DMS153 treated with DMSO at 0.1 percent for 48 hours (cell line): ENCODE results near the gene GPC3.
A peak's percentile ranks its signal among the peaks of the same experiment; 100 is the strongest.

Experiments
- DNase-seq: peaks from one replicate; lab custom pipeline; 2025; ENCODE audit not compliant: unreplicated experiment; lab: John Stamatoyannopoulos, UW

The GPC3 gene

GRCh38 chrX:133702230-133702629 lies 283.2 kb downstream of the GPC3 start:
- no peak for DNase-seq

GRCh38 chrX:133699023-133699728 lies 286.2 kb downstream of the GPC3 start:
- no peak for DNase-seq

DNA sequence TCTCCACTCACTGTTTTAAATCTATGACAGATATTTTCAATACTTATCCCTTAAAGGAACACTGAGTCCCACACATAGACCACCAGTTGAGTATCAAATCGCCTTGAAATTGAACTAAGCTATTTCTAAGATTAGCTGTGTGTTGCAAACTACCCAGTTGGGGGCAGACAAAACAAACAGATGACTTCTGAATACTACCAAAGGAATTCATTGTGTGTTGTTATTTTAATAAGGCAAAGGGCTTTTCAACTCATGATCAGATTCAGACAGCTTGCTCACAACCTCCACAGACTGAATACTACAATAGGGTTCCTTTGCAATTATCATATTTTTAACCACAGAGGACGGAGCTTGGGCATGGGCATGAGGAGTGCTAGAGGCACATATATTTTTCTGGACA lies 287.1 kb downstream of the GPC3 start:
- DNase-seq = no peak

DNA sequence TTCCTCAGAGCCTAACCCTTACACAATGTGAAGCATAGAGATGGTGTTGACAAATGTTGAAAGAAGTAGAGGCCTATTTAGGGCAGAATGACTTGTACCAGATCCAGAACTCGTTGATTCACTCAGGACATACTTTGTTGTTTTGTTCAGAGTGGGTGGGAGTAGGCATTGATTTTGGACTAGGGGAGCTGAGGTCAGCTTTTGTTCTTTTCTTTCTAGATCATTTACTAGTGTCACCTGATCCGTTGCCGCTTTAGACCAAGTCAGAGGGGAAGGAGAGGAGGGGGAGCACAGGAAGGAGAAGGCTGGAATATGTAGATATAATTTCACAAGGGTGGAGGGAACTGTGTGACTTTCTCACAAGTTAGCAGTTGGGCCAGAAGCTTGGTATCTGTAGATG lies 287.7 kb downstream of the GPC3 start:
- DNase-seq = no peak

- no peak for DNase-seq
These were observed 295.3 kb downstream of the GPC3 start for GRCh38 chrX:133689997-133690599.

GRCh38 chrX:133685822-133686221 lies 299.6 kb downstream of the GPC3 start:
- DNase-seq = peak; percentile 68

DNA sequence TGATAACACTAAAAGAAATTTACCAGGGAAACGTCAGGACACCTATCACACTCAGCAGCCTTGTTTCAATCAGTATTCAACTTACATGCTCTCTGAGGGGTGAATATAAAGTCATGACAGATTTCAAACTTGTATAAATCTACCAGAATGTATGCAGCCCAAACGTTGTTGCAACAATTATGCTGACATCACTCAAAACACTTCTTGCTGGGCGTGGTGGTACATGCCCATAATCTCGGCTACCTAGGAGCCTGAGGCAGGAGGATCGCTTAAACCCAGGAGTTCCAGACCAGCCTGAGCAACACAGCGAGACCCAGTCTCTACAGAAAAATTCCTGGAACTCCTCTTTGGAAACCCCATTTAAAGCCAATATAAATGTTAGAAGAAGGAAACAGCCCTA lies 303.5 kb downstream of the GPC3 start:
- no peak for DNase-seq

DNA sequence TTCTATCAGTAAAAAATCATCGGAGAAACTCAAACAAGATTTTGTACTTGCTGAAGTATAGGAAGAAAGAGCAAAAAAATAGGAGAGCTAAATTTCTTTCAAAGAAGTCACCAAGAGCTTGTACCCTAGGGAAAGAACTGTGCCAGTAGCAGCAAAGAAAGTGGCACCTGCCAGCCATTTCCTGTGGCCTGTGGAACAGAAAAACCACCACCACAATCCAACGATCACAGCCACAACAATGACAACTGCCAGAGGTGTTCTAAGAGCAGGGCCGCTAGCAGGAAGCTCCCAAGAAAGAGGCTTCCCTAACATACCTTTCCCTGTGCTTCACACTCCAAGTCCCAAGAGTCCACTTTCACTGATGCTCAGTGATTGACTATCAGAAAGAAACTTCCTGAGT lies 304.0 kb downstream of the GPC3 start:
- no peak for DNase-seq

DNA sequence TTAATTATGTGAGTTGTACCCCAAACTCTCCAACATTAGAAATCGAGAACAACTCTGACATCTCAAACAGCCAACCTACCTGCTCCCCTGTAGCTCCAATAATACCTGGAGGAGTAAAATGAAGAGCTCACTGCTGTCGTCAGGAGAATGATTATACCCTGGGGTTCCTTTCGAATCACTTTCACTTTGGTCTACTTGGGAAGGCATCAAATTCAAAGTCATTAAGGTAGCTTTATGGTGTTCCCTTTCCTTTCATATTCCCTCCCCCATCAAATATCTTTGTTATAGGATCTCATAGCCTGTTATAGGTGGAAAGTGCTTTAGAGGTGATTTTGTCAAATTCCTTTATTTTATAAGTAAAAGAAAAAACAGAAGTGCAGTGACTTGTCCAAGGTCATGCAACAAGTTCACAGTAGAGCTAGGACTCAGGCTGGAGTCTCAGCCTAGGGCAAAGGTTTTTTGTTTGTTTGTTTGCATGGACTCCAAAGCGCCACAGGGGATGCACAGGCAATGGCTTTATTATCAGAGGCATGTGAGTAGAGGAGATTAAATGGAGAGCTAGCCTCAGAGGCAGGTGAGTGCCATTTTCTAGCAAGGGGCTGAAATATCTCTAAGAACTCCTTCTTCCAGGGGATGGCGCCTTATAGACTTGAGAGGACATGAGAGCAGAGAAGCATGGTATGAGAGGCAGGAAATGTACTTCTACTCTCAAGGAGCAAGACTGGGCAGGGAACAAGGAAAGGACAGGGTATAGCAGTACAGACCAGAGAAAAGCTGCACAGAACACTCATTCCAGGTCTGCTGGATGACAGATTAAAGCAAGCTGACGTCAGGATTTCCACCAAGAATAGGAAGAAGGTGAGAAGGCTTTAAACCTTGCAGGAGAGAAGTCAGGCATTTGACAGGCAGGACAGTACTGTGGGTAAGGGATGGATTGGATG lies 308.0 kb downstream of the GPC3 start:
- DNase-seq = no peak

GRCh38 chrX:133676344-133677122 lies 308.9 kb downstream of the GPC3 start:
- DNase-seq = peak; percentile 93

GRCh38 chrX:133674726-133675470 lies 310.5 kb downstream of the GPC3 start:
- DNase-seq = no peak

- peak; percentile 26 for DNase-seq
These were observed 315.0 kb downstream of the GPC3 start for GRCh38 chrX:133670383-133670782.

- no peak for DNase-seq
These were observed 316.2 kb downstream of the GPC3 start for GRCh38 chrX:133669214-133669613.

DNA sequence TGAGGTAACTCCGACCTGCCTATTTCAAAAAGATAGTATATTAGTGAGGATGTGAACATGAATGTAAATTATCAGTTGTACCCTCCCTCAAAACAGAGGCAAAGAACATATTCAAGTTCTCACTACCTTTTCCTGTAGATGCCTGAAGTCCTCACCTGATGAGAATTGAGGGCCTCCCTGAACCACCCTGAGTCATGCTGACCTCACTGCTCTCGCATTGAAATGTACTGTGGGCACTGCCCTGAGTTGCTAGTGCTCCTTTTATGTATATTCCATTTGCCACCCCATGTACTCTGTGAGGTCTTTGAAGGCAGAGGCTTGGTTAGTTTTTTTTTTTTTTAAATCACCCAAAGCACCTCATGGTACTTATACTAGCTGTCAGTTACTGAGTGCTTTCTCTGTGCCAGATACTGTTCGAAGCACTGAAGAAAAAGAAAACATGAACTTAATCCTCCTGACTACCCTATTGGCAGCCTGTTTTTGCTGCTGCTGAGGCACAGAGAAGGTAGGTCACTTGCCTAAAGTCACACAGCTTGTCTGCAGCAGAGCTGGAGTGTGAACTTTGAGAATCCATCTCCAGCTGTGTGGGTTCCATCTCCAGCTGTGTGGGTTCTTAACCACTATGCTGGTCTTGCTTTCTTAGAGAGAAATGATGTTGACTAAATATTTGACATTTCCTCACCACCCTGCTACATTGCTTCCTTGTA lies 317.0 kb downstream of the GPC3 start:
- DNase-seq = no peak

DNA sequence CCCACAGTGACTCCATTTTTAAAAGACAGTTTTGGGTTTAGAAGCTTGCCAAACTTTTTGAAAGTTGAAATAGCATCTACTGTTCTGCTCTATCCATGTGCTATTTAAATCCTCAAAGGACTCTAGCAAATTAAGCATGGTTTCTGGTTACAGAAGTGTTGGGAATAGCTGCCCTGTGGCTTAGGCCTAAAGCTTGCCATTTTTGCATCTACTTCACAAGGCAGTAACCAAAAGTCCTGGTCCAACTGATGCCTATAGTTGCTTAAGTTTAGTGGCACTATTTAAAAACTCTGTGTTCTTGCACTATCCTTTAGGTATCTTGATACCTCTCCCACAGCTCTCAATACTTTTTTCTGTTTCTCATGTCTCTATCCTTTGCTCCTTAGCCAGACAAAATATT lies 319.1 kb downstream of the GPC3 start:
- no peak for DNase-seq

DNA sequence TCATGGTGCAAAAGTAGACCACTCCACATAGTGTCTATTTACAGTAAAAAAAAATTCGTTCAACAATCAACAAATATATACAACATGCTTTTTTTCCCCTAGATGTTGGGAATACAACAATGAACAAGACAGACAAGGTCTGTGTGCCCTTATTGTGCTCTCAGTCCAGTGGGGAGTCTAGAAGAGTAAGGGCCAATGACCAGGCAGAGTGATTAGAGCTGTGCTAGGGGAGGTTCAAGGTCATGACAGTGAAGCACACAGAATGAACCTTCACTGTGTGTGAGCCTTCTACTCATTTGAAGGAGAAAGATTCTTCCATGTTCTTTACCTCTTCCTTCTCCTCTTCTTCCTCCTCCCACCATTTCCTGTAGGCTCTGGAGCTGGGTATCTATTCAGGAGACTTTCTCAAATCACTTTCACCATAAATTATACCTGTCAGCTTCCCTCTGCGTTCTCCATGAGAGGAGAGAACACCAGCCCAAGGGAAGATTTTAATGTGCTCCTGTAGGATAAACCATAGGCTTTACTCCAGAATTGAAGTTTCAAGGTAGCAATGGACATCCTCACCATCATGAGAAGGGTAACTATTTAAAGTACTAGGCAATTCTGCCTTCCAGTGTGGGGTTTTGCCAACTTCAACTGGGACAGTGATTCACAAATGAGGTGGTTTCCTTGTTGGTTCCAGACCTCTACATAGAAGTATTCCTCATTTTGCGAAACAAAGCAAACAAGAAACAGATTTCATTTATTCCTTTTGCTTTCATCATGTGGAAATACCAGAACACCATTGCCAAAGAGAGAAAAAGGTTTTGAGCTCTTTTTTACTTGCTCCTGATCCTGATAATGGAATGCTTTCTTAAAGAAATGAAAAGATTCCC lies 323.2 kb downstream of the GPC3 start:
- no peak for DNase-seq

DNA sequence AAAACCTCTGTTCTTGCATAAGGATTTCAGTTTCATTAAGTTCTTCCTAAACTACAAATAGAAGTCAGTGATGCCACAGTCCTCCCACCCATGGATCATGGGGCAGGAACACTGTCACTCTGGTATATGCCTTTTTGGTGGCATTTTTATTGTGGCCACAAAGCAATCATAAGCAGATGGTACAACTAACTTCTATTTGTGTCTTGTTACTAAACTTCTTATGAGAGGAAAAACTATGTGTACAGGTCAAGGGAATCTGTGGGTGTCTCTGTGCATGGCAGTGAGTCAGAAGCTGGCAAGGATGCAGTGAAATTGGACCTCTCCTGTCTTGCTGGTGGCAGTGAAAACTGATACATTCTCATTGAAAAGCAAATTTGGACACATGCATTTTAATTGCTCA lies 325.1 kb downstream of the GPC3 start:
- DNase-seq = no peak

- no peak for DNase-seq
These were observed 327.0 kb downstream of the GPC3 start for GRCh38 chrX:133658293-133658911.
